OCI-LY7 (cell line): ENCODE results near the gene TDRD5.

Experiments
- EZH2phosphoT487 ChIP-seq: fragments of 200-600 bp; sonication (generic); IDR thresholded peaks from 2 replicates; pipeline ENCODE4 v1.6.1; 2018; ENCODE audit warnings: low read depth, borderline replicate concordance, mild to moderate bottlenecking, mixed run types, antibody characterized with exemption, low read length, moderate library complexity, mixed read lengths
- TF ChIP-seq, protein P1 (sequence below): fragments of 200-600 bp; sonication (generic); conservative IDR thresholded peaks from 2 replicates; pipeline ENCODE4 v1.5.1; 2014; ENCODE audit warnings: mild to moderate bottlenecking, antibody characterized with exemption, low read length, moderate library complexity, mixed read lengths

DNA sequence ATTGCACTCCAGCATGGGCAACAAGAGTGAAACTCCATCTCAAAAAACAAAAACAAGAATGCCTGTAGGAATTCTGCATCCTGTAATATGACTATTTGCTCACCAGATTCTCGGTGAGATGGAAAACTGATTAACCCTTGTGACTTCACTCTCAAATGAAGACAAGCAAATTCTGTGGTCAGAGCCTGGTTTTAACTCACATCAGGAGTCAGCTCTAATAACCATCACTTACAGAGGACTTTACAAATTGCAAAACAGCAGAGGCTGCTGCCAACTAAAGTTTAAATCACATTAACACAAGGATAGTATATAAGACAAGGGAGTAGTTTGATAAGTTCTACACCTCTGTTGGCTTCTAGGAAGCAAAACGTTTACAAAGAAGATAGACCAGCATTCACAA, 115.8 kb downstream of the TDRD5 start:
- TF ChIP-seq, protein P1, sequence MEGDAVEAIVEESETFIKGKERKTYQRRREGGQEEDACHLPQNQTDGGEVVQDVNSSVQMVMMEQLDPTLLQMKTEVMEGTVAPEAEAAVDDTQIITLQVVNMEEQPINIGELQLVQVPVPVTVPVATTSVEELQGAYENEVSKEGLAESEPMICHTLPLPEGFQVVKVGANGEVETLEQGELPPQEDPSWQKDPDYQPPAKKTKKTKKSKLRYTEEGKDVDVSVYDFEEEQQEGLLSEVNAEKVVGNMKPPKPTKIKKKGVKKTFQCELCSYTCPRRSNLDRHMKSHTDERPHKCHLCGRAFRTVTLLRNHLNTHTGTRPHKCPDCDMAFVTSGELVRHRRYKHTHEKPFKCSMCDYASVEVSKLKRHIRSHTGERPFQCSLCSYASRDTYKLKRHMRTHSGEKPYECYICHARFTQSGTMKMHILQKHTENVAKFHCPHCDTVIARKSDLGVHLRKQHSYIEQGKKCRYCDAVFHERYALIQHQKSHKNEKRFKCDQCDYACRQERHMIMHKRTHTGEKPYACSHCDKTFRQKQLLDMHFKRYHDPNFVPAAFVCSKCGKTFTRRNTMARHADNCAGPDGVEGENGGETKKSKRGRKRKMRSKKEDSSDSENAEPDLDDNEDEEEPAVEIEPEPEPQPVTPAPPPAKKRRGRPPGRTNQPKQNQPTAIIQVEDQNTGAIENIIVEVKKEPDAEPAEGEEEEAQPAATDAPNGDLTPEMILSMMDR, result no peak
- no peak for TF ChIP-seq EZH2phosphoT487
